ENCODE results near the gene SKOR2.
"Not testable (repeated sequence)": the region's sequence is repeated elsewhere in the genome, so short reads cannot be mapped to it uniquely, and the experiment has no call there.

The SKOR2 gene

DNA sequence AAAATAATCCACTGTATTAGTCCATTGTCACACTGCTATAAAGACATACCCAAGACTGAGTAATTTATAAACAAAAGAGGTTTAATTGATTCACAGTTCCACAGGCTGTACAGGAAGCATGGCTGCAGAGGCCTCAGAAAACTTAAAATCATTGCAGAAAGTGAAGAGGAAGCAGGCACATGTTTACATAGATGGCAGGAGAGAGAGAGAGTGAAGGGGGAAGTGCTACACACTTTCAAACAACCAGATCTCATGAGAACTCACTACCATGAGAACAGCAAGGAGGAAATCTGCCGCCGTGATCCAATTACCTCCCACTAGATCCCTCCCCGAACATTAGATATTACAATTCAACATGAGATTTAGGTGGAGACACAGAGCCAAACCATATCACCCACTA, 55.5 kb downstream of the SKOR2 start:
- DNase-seq, result not testable (repeated sequence)

GRCh38 chr18:47191961-47192360, 59.5 kb downstream of the SKOR2 start:
- no peak for DNase-seq

- no peak for DNase-seq
Observed at GRCh38 chr18:47187721-47188120, 63.7 kb downstream of the SKOR2 start.

- DNase-seq, result peak; percentile 12
Observed at GRCh38 chr18:47184419-47185050, 66.9 kb downstream of the SKOR2 start.

DNA sequence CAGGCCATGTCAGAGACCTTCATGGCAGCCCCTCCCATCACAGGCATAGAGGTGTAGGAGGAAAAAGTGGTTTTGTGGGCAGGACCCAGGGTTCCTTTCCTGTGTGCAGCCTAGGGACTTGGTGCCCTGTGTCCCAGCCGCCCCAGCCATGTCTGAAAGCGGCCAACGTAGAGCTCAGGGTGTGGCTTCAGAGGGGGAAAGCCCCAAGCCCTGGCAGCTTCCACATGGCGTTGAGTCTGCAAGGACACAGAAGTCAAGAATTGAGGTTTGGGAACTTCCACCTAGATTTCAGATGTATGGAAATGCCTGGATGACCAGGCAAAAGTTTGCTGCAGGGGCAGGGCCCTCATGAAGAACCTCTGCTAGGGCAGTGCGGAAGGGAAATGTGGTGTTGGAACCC, 69.3 kb downstream of the SKOR2 start:
- DNase-seq, result not testable (repeated sequence)

DNA sequence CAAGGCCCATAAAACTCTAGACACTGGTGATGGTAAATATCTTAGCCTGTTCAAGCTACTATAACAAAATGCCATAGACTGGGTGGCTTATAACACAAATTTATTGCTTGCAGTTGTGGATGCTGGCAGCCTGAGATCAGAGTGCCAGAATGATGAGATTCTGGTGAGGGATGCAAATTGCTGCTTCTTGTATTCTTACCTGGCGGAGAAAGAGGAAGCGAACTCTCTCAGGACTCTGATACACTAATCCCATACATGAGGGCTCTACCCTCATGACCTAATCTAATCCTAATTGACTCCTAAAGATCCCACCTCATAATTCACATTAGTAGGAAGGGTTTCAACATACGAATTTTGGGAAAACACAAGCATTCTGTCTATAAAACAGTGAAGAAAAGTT, 70.7 kb downstream of the SKOR2 start:
- DNase-seq, result no peak

- no peak for DNase-seq
Observed at GRCh38 chr18:47179520-47179919, 71.9 kb downstream of the SKOR2 start.

DNA sequence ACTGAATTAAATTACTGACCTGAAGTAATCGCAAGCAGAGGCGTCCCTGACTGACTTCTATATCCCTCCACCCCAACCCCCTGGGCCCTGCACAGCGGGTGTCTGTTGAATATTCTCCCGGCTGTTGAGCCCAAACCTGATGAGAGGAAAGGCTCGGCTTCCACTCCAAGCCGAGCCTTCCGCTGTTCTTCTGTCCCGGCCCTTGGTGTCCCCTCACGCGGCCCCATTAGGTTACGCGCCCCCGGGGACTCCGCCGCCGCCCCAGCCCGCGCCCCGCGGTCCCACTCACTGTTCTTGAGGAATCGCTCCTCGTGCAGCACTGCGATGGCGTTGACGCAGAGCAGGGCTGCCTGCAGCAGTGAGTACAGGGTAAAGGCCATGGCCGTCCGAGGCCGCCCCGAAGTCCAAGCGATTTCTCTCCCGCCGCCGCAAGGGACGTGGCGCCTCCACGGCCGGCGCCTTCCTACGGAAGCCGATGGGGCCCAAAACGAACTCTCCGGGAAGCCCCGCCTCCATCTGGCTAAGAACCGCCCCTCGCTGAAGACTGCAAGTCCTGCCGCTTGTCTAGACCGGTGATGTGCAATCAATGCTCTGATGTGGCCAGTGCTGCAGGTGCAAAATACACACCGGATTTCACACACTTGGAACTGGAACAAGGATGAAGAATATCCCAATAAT, 75.4 kb downstream of the SKOR2 start, which contains the start of gene IER3IP1:
TSS of gene IER3IP1 (minus strand) at position 467 of the 678 bp plus-strand sequence. CDS start at position 380, 87 bp downstream.
- peak; percentile 93 for DNase-seq

GRCh38 chr18:47175283-47175897, 76.1 kb downstream of the SKOR2 start:
- peak; percentile 3 for DNase-seq

DNA sequence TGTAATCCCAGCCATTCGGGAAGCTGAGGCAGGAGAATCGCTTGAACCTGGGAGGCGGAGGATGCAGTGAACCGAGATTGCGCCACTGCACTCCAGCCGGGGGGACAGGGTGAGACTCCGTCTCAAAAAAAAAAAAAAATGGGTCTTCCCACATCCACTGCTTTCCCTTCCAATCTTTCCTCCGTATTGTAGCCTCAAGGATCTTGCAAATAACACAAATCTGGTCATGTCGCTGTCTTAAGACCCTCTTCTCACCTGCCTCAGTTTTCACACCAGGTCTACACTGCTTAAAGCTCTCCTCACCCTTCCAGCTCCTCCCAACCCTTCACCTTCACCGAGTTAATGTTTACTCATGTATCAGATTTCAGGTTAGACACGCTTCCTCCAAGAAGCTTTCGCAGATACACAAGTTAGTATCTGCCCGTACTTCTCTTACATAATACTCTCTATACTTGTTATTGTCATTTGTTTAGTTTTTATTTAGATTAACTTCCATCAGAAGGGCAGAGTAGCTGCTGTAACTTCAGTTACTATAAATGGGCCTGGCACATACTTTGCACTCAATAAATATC, 76.8 kb downstream of the SKOR2 start:
- no peak for DNase-seq

DNA sequence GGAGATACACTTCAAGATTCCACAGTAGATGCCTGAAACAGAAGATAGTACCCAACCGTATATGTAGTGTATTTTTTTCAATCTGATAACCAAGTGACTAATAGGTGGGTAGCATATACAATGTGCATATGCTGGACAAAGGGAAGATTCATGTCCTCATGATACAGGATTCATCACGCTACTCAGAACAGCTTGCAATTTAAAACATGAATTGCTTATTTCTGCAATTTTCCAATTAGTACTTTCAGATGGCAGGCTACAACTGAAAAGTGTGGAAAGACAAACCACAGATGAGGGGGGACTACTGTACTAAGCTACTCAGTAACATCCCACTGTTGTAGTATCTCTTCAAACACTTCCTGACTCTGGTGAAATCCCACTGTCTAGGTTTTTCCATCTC, 79.0 kb downstream of the SKOR2 start:
- no peak for DNase-seq

GRCh38 chr18:47168913-47169312, 82.5 kb downstream of the SKOR2 start:
- DNase-seq, result no peak

- no peak for DNase-seq
Observed at GRCh38 chr18:47168509-47168908, 83.0 kb downstream of the SKOR2 start.

DNA sequence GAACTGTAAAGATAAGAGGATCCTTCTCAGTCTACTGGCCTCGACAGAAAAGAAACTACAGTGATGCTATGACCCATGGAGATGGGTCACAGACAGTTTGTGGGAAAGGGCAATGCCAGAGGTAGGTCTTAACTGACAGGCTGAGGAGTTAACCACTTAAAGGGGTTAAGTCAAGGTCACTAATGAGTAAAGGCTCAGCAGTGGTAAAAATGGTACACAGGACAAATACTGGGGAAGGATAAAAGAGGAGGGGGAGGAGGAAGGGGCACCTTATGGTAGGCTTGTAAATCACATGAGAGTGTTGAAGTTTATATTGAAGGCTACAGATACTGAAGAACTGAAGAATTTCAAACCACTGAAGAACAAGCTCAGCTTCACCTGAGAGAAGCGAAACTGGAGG, 85.2 kb downstream of the SKOR2 start:
- no peak for DNase-seq

DNA sequence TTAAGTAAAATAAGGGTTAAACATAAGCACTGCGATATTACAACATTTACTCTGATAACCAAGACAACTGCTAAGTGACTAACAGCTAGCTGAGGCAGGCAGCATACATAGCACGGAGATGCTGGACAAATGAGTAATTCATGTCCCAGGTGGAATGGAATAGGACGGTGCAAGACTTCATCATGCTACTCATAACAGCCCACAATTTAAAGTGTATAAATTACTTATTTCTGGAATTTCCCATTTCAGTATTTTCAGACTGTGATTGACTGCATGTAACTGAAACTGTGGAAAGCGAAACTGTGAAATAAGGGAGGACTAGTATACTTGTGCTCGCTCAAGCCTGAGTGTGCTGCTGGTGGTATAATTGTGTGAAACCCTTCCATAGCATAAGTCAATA, 88.2 kb downstream of the SKOR2 start:
- peak; percentile 18 for DNase-seq

GRCh38 chr18:47160256-47160655, 91.2 kb downstream of the SKOR2 start:
- DNase-seq, result no peak

DNA sequence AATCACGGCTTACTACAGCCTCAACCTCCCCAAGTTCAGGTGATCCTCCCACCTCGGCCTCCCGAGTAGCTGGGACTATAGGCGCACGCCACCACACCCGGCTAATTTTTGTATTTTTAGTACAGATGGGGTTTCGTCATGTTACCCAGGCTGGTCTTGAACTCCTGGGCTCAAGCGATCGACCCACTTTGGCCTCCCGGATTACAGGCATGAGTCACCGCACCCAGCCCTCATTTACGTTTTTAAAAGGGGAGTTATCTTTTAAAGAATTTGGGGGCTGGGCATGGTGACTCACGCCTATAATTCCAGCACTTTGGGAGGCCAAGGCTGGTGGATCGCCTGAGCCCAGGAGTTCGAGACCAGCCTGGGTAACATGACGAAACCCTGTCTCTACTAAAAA, 93.1 kb downstream of the SKOR2 start:
- DNase-seq, result not testable (repeated sequence)
